ENCODE measurements around the gene ZNRF3.

- TF ChIP-seq EZH2 (IDR thresholded peaks at IDR 0.05; ENCODE audit: insufficient read depth, poor library complexity, severe bottlenecking) (no peak), EZH2phosphoT487 (IDR thresholded peaks at IDR 0.05; ENCODE audit: insufficient read depth, low read depth) (no peak)
These were observed 70.9 kb downstream of the ZNRF3 start for GRCh38 chr22:28953976-28954880.
